GM10847 (cell line): Measurements from ENCODE around the gene ZNF814.

ENCODE experiments used
- POLR2A ChIP-seq: IDR thresholded peaks from 2 replicates; pipeline ENCODE4 v1.6.1; 2011; ENCODE audit not compliant: insufficient read length; ENCODE audit errors: extremely low read depth

The ZNF814 gene

DNA sequence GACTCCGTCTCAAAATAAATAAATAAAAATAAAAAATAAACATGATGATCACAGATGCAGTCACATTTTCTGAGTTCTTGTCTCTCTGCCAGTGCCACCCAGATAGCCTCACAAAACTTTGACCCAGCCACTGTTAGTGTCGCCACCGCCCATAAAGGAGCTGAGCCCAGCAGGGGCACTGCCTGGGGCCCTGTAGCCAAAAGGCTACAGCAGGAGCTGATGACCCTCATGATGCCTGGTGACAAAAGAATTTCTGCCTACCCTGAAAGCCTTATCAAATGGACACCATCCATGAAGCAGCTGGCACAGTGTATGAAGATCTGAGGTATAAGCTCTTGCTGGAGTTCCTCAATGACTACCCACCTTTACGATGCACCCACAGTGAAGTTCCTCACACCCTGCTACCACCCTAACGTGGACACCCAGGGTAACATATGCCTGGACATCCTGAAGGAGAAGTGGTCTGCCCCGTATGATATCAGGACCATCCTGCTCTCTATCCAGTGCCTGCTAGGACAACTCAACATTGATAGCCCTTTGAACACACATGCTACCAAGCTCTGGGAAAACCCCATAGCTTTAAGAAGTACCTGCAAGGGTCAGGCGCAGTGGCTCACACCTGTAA lies 20.9 kb downstream of the ZNF814 start:
- no peak for TF ChIP-seq POLR2A

DNA sequence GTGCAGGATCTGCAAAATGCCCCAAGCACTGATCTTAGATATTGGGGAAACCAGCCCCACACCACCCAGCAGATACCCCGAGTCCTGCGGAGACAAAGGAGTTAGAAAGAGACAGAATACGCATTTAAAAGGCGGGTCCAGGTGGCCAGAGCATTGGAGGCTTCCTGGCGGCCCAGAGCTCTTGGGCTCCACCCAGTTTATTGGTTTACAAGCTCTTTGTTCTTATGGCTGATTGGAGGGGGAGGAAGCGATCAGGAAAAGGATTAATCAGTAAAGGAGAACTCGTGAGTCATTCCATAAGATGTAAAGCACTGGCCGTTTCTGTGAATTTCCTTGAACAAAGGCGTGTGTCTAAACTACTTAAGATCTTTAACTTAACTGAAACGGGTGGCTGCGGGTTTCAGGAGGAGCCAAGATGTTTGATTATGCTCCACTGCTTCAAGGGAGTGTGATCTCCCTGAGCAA lies 38.3 kb downstream of the ZNF814 start:
- TF ChIP-seq POLR2A: no peak

DNA sequence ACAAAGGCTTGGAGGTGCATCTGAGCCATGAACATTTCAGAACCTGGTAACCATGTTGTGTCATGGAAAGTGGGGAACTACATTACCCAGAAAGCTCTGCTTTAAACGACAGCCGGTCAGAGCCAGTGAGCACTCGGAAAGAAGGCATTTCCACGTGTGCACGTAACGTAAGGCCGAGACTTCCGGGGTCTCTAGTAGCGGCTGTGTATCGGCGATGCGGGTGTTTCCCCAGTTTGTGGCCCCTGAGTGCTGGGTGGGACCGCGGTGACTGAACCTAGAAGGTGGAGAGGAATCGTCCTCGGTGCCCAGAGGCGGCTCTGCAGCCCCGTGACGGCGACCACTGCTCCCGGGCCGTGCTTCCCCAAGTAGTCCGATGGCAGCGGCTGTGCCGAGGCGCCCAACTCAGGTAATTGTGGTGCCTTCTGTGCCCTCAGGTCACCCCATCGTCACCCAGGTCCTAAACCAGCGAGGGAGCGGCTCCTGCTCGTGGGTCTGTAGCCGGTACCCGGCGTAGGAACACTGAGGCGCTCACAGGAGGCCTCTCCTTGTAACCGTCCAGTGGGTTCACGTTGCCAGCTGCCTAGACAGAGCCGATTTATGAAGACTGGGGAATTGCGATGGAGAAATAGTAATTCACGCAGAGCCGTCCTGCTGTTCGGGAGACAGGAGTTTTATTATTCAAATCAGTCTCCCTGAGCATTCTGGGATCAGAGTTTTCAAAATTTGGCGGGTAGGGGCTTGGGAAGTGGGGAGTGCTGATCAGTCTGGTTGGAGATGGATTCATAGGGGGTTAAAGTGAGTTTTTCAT lies 39.0 kb downstream of the ZNF814 start, which contains the start of gene ZNF587:
TSS of gene ZNF587 (plus strand) at position 194 of the 808 bp plus-strand sequence. CDS start at position 374, 180 bp downstream.
- peak; percentile 44 for TF ChIP-seq POLR2A

DNA sequence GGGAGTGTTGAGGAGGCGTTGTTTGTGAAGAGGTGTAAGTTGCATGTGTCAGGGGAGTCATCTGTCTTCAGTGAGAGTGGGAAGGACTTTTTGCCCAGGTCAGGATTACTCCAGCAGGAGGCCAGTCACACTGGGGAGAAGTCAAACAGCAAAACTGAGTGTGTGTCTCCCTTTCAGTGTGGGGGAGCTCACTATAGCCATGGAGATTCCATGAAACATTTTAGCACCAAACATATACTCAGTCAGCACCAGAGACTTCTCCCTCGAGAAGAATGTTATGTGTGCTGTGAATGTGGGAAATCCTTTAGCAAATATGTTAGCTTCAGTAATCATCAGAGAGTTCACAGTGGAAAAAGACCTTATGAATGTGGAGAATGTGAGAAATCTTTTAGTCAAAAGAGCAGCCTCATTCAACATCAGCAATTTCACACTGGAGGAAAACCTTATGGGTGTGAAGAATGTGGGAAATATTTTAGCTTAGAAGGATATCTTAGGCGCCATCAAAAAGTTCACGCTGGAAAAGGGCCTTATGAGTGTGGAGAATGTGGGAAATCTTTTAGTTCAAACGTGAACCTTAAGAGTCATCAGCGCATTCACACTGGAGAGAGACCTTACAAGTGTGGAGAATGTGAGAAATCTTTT lies 47.6 kb downstream of the ZNF814 start:
- no peak for TF ChIP-seq POLR2A

DNA sequence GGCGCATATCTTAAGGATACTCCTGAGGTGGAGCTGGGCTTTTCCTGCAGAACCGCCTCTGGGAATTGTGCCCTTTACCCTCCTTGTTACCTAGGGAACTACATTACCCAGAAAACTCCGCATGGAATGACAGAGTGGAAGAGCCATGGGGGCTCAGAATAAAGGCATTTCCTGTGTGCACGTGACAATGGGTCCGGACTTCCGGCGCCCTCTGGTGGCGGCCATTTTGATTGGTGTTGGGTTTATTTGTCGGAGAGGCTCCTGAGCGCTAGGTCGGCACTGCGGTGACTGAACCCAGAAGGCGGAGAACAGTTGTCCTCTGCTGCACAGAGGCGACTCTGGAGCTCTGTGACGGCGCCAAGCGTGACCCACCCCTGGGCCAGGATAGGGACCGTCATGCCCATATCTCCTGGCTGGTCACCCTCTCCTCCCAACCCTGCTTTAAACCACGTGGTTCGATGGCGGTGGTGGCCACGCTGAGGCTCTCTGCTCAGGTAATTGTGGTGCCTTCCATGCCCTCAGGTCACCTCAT lies 58.7 kb downstream of the ZNF814 start, which contains the start of gene ZNF587B:
TSS of gene ZNF587B (plus strand) at position 229 of the 532 bp plus-strand sequence. CDS start at position 459, 230 bp downstream.
- no peak for TF ChIP-seq POLR2A

DNA sequence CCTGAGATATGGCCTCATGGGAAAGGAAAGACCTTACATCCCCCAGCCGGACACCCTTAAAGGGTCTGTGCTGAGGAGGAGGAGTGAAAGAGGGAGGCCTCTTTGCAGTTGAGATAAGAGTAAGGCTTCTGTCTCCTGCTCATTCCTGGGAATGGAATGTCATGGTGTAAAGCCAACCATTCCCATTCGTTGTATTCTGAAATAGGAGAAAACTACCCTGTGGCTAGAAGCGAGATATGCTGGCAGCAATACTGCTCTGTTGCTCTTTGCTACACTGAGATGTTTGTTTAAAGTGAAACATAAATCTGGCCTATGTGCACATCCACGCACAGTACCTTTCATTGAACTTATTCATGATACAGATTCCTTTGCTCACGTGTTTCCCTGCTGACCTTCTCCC lies 59.5 kb downstream of the ZNF814 start:
- no peak for TF ChIP-seq POLR2A

DNA sequence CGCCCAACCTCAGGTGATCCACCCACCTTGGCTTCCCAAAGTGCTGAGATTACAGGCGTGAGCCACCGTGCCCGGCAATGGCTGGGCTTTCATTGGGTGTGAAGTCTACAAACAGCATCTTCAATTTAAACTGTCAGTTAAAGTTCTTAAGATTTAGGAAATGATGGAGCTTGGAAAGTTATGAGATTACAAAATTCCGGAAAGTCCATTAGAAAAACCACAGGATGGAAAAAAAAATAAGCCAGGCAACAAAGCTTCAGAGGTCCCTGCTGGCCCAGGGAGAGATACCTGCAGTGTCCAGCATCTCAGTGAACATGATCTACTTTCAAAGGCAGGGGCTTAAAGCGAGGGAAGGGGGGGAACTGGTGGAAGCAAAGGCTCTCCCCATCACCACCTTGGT lies 63.3 kb downstream of the ZNF814 start:
- no peak for TF ChIP-seq POLR2A

DNA sequence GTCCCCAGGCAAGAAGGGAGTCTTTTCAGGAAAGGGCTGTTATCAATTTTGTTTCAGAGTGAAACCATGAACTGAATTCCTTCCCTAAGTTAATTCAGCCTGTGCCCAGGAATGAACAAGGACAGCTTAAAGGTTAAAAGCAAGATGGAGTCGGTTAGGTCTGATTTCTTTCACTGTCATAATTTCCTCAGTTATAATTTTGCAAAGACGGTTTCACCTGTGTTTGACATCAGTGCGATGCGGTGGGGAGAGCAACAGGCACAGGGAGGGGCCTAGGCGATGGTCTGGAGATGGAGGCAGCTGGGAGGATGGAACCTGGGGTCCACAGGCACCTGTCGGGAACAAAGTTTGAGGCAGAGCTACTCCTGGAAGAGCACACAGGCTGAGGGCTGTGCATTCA lies 68.2 kb downstream of the ZNF814 start:
- TF ChIP-seq POLR2A: no peak

DNA sequence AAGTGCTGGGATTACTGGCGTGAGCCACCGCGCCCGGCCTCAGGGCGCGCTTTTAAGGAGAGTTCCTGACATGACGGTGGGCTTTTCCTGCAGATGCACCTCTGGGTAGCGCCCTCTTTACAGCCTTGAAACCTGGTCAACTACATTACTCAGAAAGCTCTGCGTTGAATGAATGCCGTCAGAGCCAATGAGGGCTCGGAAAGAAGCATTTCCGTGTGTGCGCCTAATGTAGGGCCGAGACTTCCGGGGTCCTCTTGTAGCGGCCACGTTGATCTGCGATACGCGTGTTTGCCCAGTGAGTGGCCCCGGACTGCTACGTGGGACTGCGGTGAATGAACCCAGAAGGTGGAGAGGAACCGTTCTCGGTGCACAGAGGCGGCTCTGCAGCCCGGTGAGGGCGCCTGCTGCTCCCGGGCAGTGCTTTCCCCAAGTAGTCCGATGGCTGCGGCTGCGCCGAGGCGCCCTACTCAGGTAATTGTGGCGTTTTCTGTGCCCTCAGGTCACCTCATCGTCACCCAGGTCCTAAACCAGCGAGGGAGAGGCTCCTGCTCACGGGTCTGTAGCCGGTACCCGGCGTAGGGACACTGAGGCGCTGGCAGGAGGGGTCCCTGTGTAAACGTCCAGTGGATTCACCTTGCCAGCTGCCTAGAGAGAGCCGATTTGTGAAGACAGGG lies 69.2 kb downstream of the ZNF814 start:
- peak; percentile 62 for TF ChIP-seq POLR2A

DNA sequence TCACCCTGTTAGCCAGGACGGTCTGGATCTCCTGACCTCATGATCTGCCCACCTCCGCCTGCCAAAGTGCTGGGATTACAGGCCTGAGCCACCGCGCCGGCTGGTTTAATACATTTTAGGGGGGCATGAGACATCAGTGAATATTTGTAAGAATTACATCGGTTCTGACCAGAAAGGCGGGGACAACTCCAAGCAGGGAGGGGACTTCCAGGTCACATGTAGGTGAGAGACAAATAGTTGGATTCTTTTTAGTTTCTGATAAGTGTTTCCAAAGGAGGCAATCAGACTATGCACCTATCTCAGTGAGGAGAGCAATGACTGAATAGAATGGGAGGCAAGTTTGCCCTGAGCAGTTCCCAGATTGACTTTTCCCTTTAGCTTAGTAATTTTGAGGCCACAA lies 70.5 kb downstream of the ZNF814 start:
- no peak for TF ChIP-seq POLR2A

DNA sequence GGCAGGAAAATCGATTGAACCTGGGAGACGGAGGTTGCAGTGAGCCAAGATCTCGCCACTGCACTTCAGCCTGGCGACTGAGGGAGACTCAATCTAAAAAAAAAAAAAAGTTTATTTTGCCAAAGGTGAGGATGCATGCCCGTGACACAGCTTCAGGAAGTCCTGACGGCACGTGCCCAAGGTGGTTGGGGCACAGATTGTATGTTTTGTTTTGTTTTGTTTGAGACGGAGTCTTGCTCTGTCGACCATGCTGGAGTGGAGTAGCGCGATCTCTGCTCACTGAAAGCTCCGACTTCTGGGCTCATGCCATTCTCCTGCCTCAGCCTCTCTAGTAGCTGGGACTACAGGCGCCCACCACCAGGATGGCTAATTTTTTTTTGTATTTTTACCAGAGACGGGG lies 70.9 kb downstream of the ZNF814 start:
- no peak for TF ChIP-seq POLR2A

DNA sequence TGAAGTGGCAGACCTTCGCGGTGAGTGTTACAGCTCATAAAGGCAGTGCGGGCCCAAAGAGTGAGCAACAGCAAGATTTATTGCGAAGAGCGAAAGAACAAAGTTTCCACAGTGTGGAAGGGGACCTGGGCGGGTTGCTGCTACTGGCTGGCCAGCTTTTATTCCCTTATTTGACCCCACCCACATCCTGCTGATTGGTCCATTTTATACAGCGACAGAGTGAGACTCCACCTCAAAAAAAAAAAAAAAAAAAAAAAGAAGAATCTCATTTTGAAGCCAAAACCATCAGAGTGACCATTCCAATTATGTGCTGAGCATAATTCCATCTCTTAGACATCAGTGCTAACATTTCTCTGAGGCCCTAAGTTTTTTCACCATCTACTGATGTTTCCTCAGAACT lies 72.2 kb downstream of the ZNF814 start:
- TF ChIP-seq POLR2A: no peak

DNA sequence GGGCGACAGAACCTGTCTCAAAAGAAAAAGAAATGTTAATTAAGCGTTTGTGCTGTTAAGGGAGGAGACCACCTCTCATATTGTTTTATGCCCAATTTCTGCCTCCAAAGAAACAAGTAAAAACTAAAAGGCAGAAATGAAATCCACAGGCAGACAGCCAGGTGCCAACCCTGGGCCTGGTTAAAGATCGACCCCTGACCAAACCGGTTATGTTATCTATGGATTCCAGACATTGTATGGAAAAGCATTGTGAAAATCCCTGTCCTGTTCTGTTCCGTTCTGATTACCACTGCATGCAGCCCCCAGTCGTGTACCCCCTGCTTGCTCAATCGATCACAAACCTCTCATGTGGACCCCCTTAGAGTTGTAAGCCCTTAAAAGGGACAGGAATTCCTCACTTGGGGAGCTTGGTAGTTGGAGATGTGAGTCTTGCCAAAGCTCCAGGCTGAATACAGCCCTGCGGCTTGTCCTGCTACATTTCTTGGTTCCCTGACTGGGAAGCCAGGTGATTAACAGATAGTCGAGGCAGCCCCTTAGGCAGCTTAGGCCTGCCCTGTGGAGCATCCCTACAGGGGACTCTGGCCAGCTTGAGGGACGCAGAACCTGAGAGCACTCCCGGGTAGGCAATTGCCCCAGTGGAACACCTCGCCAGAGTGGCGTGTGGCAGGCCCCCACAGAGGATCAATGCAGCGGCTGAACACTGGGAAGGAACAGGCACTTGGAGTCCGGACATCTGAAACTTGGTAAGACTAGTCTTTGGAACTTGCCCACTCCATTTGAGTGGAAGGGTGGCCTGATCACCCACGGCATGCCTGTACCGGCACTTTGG lies 73.4 kb downstream of the ZNF814 start:
- TF ChIP-seq POLR2A: no peak
